Esophagus squamous epithelium (tissue), 4 donors: ENCODE data around the gene TMCO4.

ENCODE experiments used
- CTCF ChIP-seq, 6 experiments: fragments of 450-650 bp in 4 of 6; fragments of 200-600 bp in 2 of 6; sonication (generic) in 2 of 6; IDR thresholded peaks; one replicate each; pipeline ENCODE4 v1.5.1; 2016 to 2019; ENCODE audit warnings: antibody characterized with exemption in 6 of 6, mild to moderate bottlenecking in 4 of 6, moderate library complexity in 4 of 6
- POLR2A ChIP-seq, 4 donors: fragments of 450-650 bp; IDR thresholded peaks; one replicate each; pipeline ENCODE4 v1.6.1; 2017; ENCODE audit warnings: antibody characterized with exemption in 4 of 4, mild to moderate bottlenecking in 4 of 4, moderate library complexity in 3 of 4

DNA sequence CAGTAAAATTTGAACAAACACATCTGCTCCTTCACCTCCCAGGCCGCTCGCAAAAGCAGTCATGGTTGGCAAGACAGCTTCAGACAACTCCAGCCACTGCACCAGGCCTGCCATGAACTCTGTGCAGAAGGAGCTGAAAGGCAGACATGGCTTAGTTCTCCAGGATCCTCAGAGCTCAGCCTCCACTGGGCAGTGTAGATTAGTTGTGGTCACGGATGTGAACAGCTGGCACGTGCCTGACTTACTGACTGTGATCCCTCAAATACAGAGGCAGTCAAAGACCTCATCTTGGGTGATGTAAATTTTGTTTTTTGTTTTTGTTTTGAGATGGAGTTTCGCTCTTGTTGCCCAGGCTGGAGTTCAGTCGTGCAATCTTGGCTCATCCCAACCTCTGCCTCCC, 28.4 kb downstream of the TMCO4 start:
- no peak for TF ChIP-seq CTCF (IDR thresholded peaks at IDR 0.05)
- TF ChIP-seq POLR2A (IDR thresholded peaks at IDR 0.05), result no peak
